Measurements from ENCODE around the gene ZDHHC14.
A peak's percentile ranks its signal among the peaks of the same experiment; 100 is the strongest.

ZDHHC14 gene

GRCh38 chr6:157652601-157653363 lies 271.8 kb downstream of the ZDHHC14 start:
- DNase-seq = no peak

- DNase-seq = no peak
Measured at GRCh38 chr6:157653521-157653920, 272.5 kb downstream of the ZDHHC14 start.

GRCh38 chr6:157655139-157655538 lies 274.1 kb downstream of the ZDHHC14 start:
- DNase-seq = no peak

- no peak for DNase-seq
Measured at GRCh38 chr6:157656437-157656997, 275.5 kb downstream of the ZDHHC14 start.

GRCh38 chr6:157657754-157658153 lies 276.8 kb downstream of the ZDHHC14 start:
- no peak for DNase-seq

- DNase-seq = no peak
Measured at GRCh38 chr6:157658301-157658700, 277.3 kb downstream of the ZDHHC14 start.

- DNase-seq = peak; percentile 41
Measured at GRCh38 chr6:157659536-157660271, 278.7 kb downstream of the ZDHHC14 start.

- DNase-seq = no peak
Measured at GRCh38 chr6:157660414-157660813, 279.4 kb downstream of the ZDHHC14 start.

GRCh38 chr6:157661652-157662051 lies 280.7 kb downstream of the ZDHHC14 start:
- no peak for DNase-seq

- no peak for DNase-seq
Measured at GRCh38 chr6:157663261-157663660, 282.3 kb downstream of the ZDHHC14 start.

GRCh38 chr6:157665180-157665579 lies 284.2 kb downstream of the ZDHHC14 start:
- no peak for DNase-seq

GRCh38 chr6:157666729-157667128 lies 285.7 kb downstream of the ZDHHC14 start:
- DNase-seq = no peak

- peak; percentile 94 for DNase-seq
Measured at GRCh38 chr6:157667211-157668008, 286.4 kb downstream of the ZDHHC14 start.

- no peak for DNase-seq
Measured at GRCh38 chr6:157668009-157668401, 287.0 kb downstream of the ZDHHC14 start.

GRCh38 chr6:157668713-157669112 lies 287.7 kb downstream of the ZDHHC14 start:
- DNase-seq = no peak

- no peak for DNase-seq
Measured at GRCh38 chr6:157669323-157669722, 288.3 kb downstream of the ZDHHC14 start.

GRCh38 chr6:157669747-157670216 lies 288.8 kb downstream of the ZDHHC14 start:
- peak; percentile 80 for DNase-seq

GRCh38 chr6:157670466-157671186 lies 289.6 kb downstream of the ZDHHC14 start:
- no peak for DNase-seq

- no peak for DNase-seq
Measured at GRCh38 chr6:157672726-157673412, 291.9 kb downstream of the ZDHHC14 start.

- DNase-seq = no peak
Measured at GRCh38 chr6:157673596-157673995, 292.6 kb downstream of the ZDHHC14 start.

- DNase-seq = no peak
Measured at GRCh38 chr6:157674061-157674460, 293.1 kb downstream of the ZDHHC14 start.

- no peak for DNase-seq
Measured at GRCh38 chr6:157675831-157676230, 294.8 kb downstream of the ZDHHC14 start.

Measured in eye (tissue), 1 donor.